ENCODE measurements around the gene GLIS1. TPM values are rescaled to one million over a fixed set of nuclear protein-coding genes. Genes with fewer than 3 reads are reported as not detected.

GLIS1 gene
- polyA plus RNA-seq, 1 donor from 2014 or later, result not detected

DNA sequence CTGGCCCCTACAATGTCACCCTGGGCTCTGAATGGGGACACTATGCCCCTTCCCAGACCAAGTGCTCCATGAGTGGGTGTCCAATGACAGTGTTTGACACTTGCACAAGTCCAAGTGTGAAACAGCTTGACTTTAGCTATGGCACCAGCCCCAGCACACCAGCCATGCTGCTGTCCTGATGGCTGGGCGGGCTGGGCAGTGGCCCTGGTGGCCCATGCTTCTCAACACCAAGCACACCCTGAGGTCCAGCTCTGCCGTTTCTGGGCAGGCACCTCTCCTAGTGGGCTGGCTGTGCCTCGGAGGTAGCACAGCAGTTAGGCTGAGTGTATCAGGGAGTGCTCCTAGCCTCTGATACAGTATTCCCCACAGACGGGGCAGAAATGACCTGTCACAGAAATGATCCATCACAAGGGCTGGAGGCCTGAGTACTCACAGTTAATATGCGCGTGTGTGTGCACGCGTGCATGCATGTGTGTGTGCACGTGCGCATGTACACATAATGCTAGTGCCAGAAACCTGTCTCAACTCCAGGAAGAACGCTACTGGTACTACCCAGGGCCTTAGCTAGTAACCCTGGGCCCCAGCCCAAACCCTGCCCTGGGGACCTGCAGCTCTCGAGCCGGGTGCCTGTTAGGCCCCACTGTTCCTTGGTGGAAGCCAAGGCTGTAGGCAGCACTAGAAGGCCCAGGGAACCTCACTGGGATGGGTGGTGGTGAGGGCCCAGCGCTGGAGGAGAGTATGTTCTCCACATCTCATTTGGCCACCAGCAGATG, 145.8 kb downstream of the GLIS1 start:
- H3K9me3 ChIP-seq (ENCODE audit: low read length), result no peaks in the 10 kb centered on the region

DNA sequence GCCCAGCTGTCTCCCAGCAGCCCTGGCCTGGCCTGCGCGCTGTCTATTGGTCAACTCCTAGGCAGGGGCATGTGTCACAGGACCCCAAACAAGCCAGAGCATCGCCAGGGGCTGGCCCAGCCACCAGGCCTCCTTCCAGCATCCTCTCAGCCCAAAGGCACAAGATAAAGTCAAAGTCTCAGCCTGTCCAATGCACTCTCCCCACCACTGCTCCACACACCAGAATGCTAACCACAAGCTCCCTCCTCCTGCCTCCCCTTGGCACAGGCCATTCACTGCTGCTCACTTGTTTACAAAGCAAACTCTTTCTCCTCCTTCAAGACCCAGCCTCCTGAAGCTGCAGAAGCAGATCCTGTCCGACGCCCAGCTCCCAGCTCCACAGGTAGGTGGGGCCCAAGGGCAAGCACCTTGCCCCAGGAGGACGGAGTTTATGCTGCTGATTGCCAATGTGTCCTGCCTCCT, 146.4 kb downstream of the GLIS1 start:
- Histone ChIP-seq H3K9me2 (ENCODE audit: insufficient read depth, low read length) (no peaks in the 10 kb centered on the region), H3F3A (ENCODE audit: insufficient read depth, low read length, poor library complexity, severe bottlenecking) (no peaks in the 10 kb centered on the region), H3K9ac (ENCODE audit: low read length) (no peak overlapping the region), H3K9me3 (ENCODE audit: low read length) (no peaks in the 10 kb centered on the region), H3K27me3 (ENCODE audit: insufficient read depth, low read depth, low read length) (no peaks in the 10 kb centered on the region), H3K4me2 (ENCODE audit: low read length) (no peak overlapping the region), H3K4me3 (ENCODE audit: low read length) (no peak overlapping the region), H3K27ac (ENCODE audit: low read length) (no peak overlapping the region), H2AFZ (ENCODE audit: low read depth, low read length) (no peak overlapping the region), H4K20me1 (ENCODE audit: insufficient read depth) (no peaks in the 10 kb centered on the region), H3K36me3 (ENCODE audit: insufficient read depth, low read length) (no peaks in the 10 kb centered on the region), H3K79me2 (replicated peaks; ENCODE audit: insufficient read depth, low read length) (no peaks in the 10 kb centered on the region)
- no peak for TF ChIP-seq EZH2 (IDR thresholded peaks at IDR 0.05; ENCODE audit: borderline replicate concordance, insufficient read depth, low read length, poor library complexity, severe bottlenecking)

More for the DNA sequence above, 145.8 kb downstream of the GLIS1 start:
- H3K4me3 ChIP-seq (ENCODE audit: low read length), result no peak overlapping the region
- no peak overlapping the region for H3K27ac ChIP-seq (ENCODE audit: low read length)
- H3K9me2 ChIP-seq (ENCODE audit: insufficient read depth, low read length), result no peaks in the 10 kb centered on the region
- no peak overlapping the region for H2AFZ ChIP-seq (ENCODE audit: low read depth, low read length)
- H4K20me1 ChIP-seq (ENCODE audit: insufficient read depth), result no peaks in the 10 kb centered on the region
- H3K36me3 ChIP-seq (ENCODE audit: insufficient read depth, low read length), result no peaks in the 10 kb centered on the region
- H3K9ac ChIP-seq (ENCODE audit: low read length), result no peak overlapping the region
- no peaks in the 10 kb centered on the region for H3K79me2 ChIP-seq (replicated peaks; ENCODE audit: insufficient read depth, low read length)
- TF ChIP-seq RAD21 (conservative IDR thresholded peaks at IDR 0.05) (no peak), MXI1 (conservative IDR thresholded peaks at IDR 0.05; ENCODE audit: poor library complexity, severe bottlenecking) (no peak), TAF1 (IDR thresholded peaks at IDR 0.05; ENCODE audit: low read depth) (no peak), EZH2 (IDR thresholded peaks at IDR 0.05; ENCODE audit: borderline replicate concordance, insufficient read depth, low read length, poor library complexity, severe bottlenecking) (no peak), EP300 (conservative IDR thresholded peaks at IDR 0.05; ENCODE audit: poor library complexity, severe bottlenecking) (no peak), POLR2AphosphoS5 (IDR thresholded peaks at IDR 0.05) (no peak)
- TF ChIP-seq, protein P1, sequence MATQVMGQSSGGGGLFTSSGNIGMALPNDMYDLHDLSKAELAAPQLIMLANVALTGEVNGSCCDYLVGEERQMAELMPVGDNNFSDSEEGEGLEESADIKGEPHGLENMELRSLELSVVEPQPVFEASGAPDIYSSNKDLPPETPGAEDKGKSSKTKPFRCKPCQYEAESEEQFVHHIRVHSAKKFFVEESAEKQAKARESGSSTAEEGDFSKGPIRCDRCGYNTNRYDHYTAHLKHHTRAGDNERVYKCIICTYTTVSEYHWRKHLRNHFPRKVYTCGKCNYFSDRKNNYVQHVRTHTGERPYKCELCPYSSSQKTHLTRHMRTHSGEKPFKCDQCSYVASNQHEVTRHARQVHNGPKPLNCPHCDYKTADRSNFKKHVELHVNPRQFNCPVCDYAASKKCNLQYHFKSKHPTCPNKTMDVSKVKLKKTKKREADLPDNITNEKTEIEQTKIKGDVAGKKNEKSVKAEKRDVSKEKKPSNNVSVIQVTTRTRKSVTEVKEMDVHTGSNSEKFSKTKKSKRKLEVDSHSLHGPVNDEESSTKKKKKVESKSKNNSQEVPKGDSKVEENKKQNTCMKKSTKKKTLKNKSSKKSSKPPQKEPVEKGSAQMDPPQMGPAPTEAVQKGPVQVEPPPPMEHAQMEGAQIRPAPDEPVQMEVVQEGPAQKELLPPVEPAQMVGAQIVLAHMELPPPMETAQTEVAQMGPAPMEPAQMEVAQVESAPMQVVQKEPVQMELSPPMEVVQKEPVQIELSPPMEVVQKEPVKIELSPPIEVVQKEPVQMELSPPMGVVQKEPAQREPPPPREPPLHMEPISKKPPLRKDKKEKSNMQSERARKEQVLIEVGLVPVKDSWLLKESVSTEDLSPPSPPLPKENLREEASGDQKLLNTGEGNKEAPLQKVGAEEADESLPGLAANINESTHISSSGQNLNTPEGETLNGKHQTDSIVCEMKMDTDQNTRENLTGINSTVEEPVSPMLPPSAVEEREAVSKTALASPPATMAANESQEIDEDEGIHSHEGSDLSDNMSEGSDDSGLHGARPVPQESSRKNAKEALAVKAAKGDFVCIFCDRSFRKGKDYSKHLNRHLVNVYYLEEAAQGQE (IDR thresholded peaks at IDR 0.05; ENCODE audit: borderline replicate concordance), result no peak
- TF ChIP-seq, protein P2, sequence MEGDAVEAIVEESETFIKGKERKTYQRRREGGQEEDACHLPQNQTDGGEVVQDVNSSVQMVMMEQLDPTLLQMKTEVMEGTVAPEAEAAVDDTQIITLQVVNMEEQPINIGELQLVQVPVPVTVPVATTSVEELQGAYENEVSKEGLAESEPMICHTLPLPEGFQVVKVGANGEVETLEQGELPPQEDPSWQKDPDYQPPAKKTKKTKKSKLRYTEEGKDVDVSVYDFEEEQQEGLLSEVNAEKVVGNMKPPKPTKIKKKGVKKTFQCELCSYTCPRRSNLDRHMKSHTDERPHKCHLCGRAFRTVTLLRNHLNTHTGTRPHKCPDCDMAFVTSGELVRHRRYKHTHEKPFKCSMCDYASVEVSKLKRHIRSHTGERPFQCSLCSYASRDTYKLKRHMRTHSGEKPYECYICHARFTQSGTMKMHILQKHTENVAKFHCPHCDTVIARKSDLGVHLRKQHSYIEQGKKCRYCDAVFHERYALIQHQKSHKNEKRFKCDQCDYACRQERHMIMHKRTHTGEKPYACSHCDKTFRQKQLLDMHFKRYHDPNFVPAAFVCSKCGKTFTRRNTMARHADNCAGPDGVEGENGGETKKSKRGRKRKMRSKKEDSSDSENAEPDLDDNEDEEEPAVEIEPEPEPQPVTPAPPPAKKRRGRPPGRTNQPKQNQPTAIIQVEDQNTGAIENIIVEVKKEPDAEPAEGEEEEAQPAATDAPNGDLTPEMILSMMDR (IDR thresholded peaks at IDR 0.05; ENCODE audit: poor library complexity, severe bottlenecking), result no peak
- H3K4me2 ChIP-seq (ENCODE audit: low read length), result no peak overlapping the region
- H3F3A ChIP-seq (ENCODE audit: insufficient read depth, low read length, poor library complexity, severe bottlenecking), result no peaks in the 10 kb centered on the region
- H3K27me3 ChIP-seq (ENCODE audit: insufficient read depth, low read depth, low read length), result no peaks in the 10 kb centered on the region

Measured in neural cell (in vitro differentiated cells).